ENCODE measurements around the gene TBX15.

Gene TBX15

GRCh38 chr1:118987468-118988185 is 516 bp downstream of the TBX15 start:
- TF ChIP-seq CTCF (IDR thresholded peaks at IDR 0.05), result no peak

- no peak for TF ChIP-seq CTCF (IDR thresholded peaks at IDR 0.05)
Measured at GRCh38 chr1:118986555-118987467, 1.3 kb downstream of the TBX15 start.

- TF ChIP-seq CTCF (IDR thresholded peaks at IDR 0.05), result no peak
Measured at GRCh38 chr1:118985640-118986554, 2.2 kb downstream of the TBX15 start.

GRCh38 chr1:118984722-118985639 is 3.2 kb downstream of the TBX15 start:
- TF ChIP-seq CTCF (IDR thresholded peaks at IDR 0.05), result no peak

- TF ChIP-seq CTCF (IDR thresholded peaks at IDR 0.05), result no peak
Measured at GRCh38 chr1:118984086-118984721, 3.9 kb downstream of the TBX15 start.

GRCh38 chr1:118983558-118984041 is 4.5 kb downstream of the TBX15 start:
- no peak for TF ChIP-seq CTCF (IDR thresholded peaks at IDR 0.05)

All from LNCAP (cell line).